Body of pancreas (tissue), 4 donors: ENCODE measurements around the gene LETM1. TPM values are rescaled to one million over a fixed set of nuclear protein-coding genes. Genes with fewer than 3 reads are reported as not detected.

Experiments used
- ATAC-seq: fragments of 150-250 bp; one replicate; pipeline ENCODE4 v1.9.1; 2016
- DNase-seq, 4 donors: peaks; one replicate each; pipeline ENCODE4 v3.0.0-alpha.2; 2019
- H3K27ac ChIP-seq, 4 donors: fragments of 200-600 bp; sonication (generic); 1 replicate in 3 of 4; 2 replicates in 1 of 4; pipeline versions ENCODE4 v1.5.1 to v1.6.1; 2016 to 2019; ENCODE audit warnings: mild to moderate bottlenecking in 1 of 4, mixed read lengths in 1 of 4, moderate library complexity in 1 of 4
- H3K27me3 ChIP-seq, 2 donors: fragments of 200-600 bp; sonication (generic); one replicate each; pipeline ENCODE4 v1.6.0; 2016; ENCODE audit warnings: mild to moderate bottlenecking in 1 of 2
- H3K36me3 ChIP-seq, 2 donors: fragments of 200-600 bp; sonication (generic); replicated peaks in 1 of 2; 2 replicates each; pipeline ENCODE4 v1.5.1; 2016; ENCODE audit warnings: low read depth in 2 of 2; ENCODE audit not compliant: insufficient read depth in 1 of 2
- H3K4me1 ChIP-seq: fragments of 200-600 bp; sonication (generic); one replicate; pipeline ENCODE4 v1.6.0; 2016
- H3K4me3 ChIP-seq, 2 donors: fragments of 200-600 bp; sonication (generic); 1 replicate in 1 of 2; 2 replicates in 1 of 2; pipeline ENCODE4 v1.5.1; 2016 to 2019
- H3K9me3 ChIP-seq, 3 donors: fragments of 200-600 bp; sonication (generic); 1 replicate in 2 of 3; 2 replicates in 1 of 3; pipeline ENCODE4 v1.5.1; 2016
- POLR2A ChIP-seq, 3 donors: fragments of 450-650 bp; IDR thresholded peaks; one replicate each; pipeline ENCODE4 v1.6.1; 2016; ENCODE audit warnings: antibody characterized with exemption in 3 of 3, mild to moderate bottlenecking in 2 of 3
- WGBS, 2 donors: methylation state at CpG; one replicate each; pipeline ENCODE4 v1.1.5; 2017; 5-methylcytosine and 5-hydroxymethylcytosine counted together
- intact Hi-C: fragments of 100-400 bp; cut with DNase I; formaldehyde crosslinking; loops from one replicate; pipeline ENCODE4 v1.15.1; 2023
- total RNA-seq, 2 donors: library from RNA; depleted of rRNA; stranded (reverse); fragments of >200 nt; gene quantifications; one replicate each; pipeline ENCODE4 v1.1.0, GENCODE V29; 2016
- TF ChIP-seq, protein P1 (sequence below), 7 experiments: fragments of 450-650 bp in 4 of 7; fragments of 200-600 bp in 3 of 7; sonication (generic) in 3 of 7; IDR thresholded peaks; one replicate each; pipeline ENCODE4 v1.5.1; 2016 to 2019; ENCODE audit warnings: antibody characterized with exemption in 7 of 7

LETM1 gene
- total RNA-seq, 2 donors from 2014 or later = 23.3 to 52.4 TPM

DNA sequence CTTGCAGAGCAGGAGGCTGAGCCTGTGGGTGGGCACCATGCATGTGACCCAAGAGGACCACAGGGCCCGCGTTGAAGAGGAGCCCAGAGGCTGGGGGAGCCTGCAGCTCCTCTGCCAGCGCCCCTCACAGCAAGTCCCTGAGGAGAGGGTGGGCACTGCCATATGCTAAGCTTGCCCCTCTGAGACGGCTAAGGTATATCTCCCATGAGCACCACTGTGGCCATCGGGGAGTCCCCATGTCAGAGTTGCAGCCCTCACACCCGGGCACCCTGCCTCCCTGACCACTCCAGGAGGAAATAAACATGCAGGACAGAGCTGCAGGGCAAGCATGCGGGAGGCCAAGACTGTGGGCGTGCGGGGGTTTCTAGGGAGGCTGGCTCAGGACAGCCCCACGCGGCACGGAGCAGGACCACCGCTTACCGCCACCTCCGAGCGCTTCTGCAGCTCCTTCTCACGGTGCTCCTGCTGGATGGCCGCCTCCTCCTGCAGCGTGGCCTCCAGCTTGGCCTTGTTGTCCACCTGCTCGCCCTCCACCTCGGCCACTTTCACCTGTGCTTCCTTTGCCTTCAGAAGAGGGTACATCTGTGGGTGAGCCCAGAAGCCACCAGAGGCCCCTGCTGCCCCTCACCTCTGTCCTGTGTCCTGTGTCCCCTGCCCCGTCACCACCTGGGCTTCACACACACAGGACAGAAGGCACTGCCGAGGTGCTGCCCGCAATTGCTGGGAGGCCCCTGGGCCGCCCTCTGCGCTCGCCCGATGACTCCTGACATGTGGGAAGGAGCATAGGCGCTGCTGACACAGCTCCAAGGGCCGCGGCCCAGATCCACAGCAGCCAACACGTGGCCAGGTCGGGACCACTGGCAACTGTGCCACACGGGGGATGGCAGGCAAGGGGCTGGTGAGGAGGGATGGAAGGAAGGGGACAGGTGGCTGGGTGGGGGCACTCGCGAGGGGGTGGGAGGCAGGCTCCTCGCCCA is 33.1 kb downstream of the LETM1 start:
- ATAC-seq = no peak
- DNase-seq = no peak
- WGBS, 2 donors = 91 to 97% methylated on average over 19 to 36 of the region's 37 CpGs
- H3K27me3 ChIP-seq = no peaks in the 10 kb centered on the region
- H3K4me1 ChIP-seq = no peaks in the 10 kb centered on the region
- H3K27ac ChIP-seq = no peak overlapping the region
- no peaks in the 10 kb centered on the region for H3K9me3 ChIP-seq
- H3K4me3 ChIP-seq = no peak overlapping the region
- intact Hi-C loops = no loop called here
- no peak for TF ChIP-seq POLR2A (IDR thresholded peaks at IDR 0.05)
- TF ChIP-seq, protein P1, sequence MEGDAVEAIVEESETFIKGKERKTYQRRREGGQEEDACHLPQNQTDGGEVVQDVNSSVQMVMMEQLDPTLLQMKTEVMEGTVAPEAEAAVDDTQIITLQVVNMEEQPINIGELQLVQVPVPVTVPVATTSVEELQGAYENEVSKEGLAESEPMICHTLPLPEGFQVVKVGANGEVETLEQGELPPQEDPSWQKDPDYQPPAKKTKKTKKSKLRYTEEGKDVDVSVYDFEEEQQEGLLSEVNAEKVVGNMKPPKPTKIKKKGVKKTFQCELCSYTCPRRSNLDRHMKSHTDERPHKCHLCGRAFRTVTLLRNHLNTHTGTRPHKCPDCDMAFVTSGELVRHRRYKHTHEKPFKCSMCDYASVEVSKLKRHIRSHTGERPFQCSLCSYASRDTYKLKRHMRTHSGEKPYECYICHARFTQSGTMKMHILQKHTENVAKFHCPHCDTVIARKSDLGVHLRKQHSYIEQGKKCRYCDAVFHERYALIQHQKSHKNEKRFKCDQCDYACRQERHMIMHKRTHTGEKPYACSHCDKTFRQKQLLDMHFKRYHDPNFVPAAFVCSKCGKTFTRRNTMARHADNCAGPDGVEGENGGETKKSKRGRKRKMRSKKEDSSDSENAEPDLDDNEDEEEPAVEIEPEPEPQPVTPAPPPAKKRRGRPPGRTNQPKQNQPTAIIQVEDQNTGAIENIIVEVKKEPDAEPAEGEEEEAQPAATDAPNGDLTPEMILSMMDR (IDR thresholded peaks at IDR 0.05) = no peak
- peaks cover 13 to 39% of the 10 kb centered on the region in 2 donors for H3K36me3 ChIP-seq

DNA sequence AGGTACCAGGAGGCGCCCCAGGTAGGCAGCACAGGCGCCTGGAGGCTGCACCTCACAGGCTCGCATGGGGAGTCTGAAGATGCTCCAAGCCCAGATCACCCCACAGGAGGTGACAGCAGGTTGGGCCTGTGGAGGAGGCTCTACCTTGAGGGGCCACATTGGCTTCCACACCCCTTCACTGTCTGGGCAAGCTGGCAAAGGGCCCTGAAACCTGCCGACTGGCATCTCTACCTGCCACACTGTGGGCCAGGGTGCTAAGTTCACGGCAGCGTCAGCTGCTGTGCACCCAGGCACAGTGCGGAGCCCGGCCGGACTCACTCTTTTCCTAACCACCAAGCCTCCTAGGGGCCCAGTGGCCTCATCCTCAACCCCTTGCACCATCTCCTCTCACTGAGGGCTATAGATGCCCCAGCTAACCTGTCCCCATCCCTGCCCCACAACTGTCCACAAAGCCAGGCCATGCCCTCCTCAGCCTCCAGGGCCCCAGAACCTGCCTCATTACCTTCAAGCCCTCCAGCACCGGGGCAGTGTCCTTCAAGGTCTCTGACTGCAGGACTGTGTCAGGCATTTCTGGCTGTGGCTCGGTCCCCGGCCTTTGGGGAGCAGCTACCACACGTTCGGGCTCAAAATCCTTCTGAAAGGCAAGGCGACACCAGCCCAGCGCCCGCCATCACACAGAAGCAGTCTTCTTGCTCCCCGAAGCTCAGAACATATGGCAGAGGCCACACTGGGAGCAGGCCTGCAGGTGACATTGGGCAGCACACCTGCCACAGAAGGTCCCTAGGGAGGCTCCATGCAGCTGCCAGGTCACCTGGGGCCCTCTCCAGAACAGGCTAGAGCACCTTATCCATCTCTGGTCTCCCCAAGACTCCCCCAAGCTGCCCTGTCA is 34.0 kb downstream of the LETM1 start:
- WGBS, 2 donors = 94 to 100% methylated on average over 8 to 17 of the region's 18 CpGs
- ATAC-seq (no peak), DNase-seq (no peak)
- intact Hi-C loops = no loop called here
- H3K9me3 ChIP-seq = no peaks in the 10 kb centered on the region
- H3K27ac ChIP-seq = no peak overlapping the region
- no peak for TF ChIP-seq POLR2A (IDR thresholded peaks at IDR 0.05)
- TF ChIP-seq, protein P1 (IDR thresholded peaks at IDR 0.05) = no peak
- no peaks in the 10 kb centered on the region for H3K4me1 ChIP-seq
- no peak overlapping the region for H3K4me3 ChIP-seq
- no peaks in the 10 kb centered on the region for H3K27me3 ChIP-seq
- peaks cover 14 to 41% of the 10 kb centered on the region in 2 donors for H3K36me3 ChIP-seq

DNA sequence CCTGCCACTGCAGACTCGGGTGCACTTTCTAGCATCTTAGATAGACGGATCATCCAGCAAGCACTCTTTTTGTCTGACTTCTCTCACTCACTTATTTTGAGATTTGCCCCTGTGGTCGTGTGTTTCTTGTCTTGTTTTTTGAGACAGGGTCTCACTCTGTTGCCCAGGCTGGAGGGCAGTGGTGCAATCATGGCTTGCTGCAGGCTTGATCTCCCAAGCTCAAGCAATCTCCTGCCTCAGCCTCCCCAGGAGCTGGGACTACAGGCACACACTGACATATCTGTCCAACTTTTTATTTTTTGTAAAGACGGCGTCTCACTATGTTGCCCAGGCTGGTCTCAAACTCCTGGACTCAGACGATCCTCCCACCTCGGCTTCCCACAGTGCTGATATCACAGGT is 36.1 kb downstream of the LETM1 start:
- no peaks in the 10 kb centered on the region for H3K4me1 ChIP-seq

DNA sequence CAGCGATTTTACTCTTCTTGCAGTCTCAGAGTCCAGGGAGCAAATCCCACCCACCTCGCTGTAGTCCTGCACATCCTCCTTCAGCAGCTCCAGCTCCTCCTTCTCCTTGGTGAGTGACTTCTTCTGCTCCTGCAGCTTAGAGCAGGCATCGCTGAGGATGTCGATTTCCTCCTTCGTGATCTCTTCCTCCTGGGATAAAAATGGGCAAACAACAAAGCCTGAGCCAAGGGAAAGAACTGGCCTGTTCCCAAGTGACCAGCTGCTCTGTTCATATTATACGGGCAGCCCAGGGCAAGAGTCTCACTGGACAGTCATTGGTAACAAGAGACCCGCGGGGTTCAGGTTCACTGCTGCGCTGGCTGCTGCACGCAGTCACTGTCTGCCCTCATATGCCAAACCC is 36.7 kb downstream of the LETM1 start:
- no peak overlapping the region for H3K4me3 ChIP-seq
- 42 to 59% methylated on average over 6 to 10 of the region's 10 CpGs for WGBS, 2 donors

More for the DNA sequence above, 36.1 kb downstream of the LETM1 start:
- TF ChIP-seq POLR2A (IDR thresholded peaks at IDR 0.05) = no peak
- TF ChIP-seq, protein P1 (IDR thresholded peaks at IDR 0.05) = no peak
- H3K36me3 ChIP-seq = peaks cover 24 to 51% of the 10 kb centered on the region in 2 donors
- 77 to 81% methylated on average over 7 of the region's 7 CpGs for WGBS, 2 donors
- ATAC-seq (no peak), DNase-seq (no peak)
- no peaks in the 10 kb centered on the region for H3K27me3 ChIP-seq
- no peak overlapping the region for H3K27ac ChIP-seq
- no peak overlapping the region for H3K4me3 ChIP-seq
- intact Hi-C loops = no loop called here
- no peaks in the 10 kb centered on the region for H3K9me3 ChIP-seq

More for the DNA sequence above, 36.7 kb downstream of the LETM1 start:
- H3K27ac ChIP-seq = no peak overlapping the region
- TF ChIP-seq POLR2A (IDR thresholded peaks at IDR 0.05) = no peak
- TF ChIP-seq, protein P1 (IDR thresholded peaks at IDR 0.05) = no peak
- H3K36me3 ChIP-seq = peaks cover 24 to 52% of the 10 kb centered on the region in 2 donors
- peak; percentile 51 to 78 (median 68) for DNase-seq
- no peaks in the 10 kb centered on the region for H3K27me3 ChIP-seq
- intact Hi-C loops = no loop called here
- no peaks in the 10 kb centered on the region for H3K9me3 ChIP-seq
- H3K4me1 ChIP-seq = no peaks in the 10 kb centered on the region
- ATAC-seq = peak; percentile 39
